H1 (cell line): Measurements from ENCODE around the gene CST7.

Source experiments
- CTCF ChIP-seq, 3 experiments: IDR thresholded peaks; 1 replicate in 2 of 3; 2 replicates in 1 of 3; pipeline versions ENCODE4 v1.5.1 to v1.6.1; 2011; ENCODE audit warnings: low read length in 3 of 3, mild to moderate bottlenecking in 3 of 3, inconsistent platforms in 2 of 3, low read depth in 1 of 3, moderate library complexity in 1 of 3; ENCODE audit not compliant: insufficient read depth in 1 of 3; ENCODE audit errors: control extremely low read depth in 1 of 3
- JUND ChIP-seq: IDR thresholded peaks from 2 replicates; pipeline ENCODE4 v1.6.1; 2011; ENCODE audit warnings: mild to moderate bottlenecking, improper control_type of control experiment, low read length

GRCh38 chr20:24960861-24961260 is 11.8 kb downstream of the CST7 start:
- TF ChIP-seq CTCF (IDR thresholded peaks at IDR 0.05; ENCODE audit: control extremely low read depth in 1 of 3, insufficient read depth in 1 of 3, low read depth in 1 of 3, low read length in 3 of 3) (no peak), JUND (no peak)
